ENCODE data around the gene THBS3. TPM values are rescaled to one million over a fixed set of nuclear protein-coding genes. Genes with fewer than 3 reads are reported as not detected.
"Not testable (repeated sequence)": the region's sequence is repeated elsewhere in the genome, so short reads cannot be mapped to it uniquely, and the experiment has no call there.

The THBS3 gene
- total RNA-seq, 2 donors from 2014 or later, result 4.1 to 9.4 TPM

DNA sequence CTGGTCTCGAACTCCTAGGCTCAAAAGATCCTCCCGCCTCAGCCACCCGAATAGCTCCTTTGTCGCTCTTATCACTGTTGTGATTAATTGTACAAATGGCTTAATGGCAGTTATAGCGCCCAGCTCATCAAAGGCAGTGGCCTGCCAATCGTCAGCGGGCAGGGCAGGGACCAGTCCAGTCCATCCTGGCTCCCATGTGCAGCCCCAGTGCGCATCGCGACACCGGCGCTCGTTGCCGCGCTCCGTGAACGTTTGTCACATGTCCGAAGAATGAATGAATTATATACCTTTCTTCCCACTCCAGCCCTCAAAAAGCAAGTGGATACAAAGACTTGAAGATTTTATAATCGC is 19.2 kb upstream of the THBS3 start:
- Mint-ChIP-seq H3K36me3 (no peaks in the 10 kb centered on the region), H3K9me3 (no peaks in the 10 kb centered on the region), H3K27ac (peak overlapping the region; percentile 91 to 94), H3K4me1 (ENCODE audit: low read depth in 2 of 2) (peaks cover 23 to 27% of the 10 kb centered on the region in 2 donors), H3K27me3 (no peaks in the 10 kb centered on the region), H3K4me3 (peak overlapping the region; percentile 98)
- DNase-seq (ENCODE audit: low spot score) (no peak), ATAC-seq (peak; percentile 45 to 52)

DNA sequence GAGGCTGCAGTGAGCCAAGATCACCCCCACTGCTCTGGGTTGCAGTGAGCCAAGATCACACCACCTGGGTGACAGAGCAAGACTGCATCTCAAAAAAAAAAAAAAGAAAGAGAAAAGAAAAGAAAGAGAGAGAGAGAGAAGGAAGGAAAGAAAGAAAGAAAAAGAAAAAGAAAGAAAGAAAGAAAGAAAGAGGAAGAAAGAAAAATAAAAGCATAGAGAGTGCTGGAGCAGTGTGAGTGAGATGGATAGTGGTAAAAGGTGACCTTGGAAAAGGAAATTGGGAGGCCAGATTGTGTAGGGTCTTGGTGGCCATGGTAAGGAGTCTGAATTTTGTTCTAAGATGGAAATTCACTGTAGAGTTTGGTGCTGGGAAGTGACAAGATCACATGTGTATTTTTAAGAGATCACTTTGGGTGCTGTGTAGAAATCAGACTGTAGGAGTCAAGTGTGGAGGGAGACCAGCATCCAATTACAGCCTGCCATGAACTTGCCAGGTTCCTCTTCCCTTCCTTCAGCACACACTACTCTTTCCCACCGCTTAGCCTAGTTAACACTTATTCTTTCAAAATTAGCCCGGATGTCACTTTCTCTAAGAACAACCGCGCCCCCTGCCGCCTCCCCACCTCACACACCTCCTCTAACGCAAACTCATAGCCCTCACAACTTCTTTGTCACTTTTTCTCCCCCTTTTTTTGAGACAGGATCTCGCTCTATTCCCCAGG is 18.7 kb upstream of the THBS3 start:
- ATAC-seq, result peak; percentile 56 to 61
- Mint-ChIP-seq H3K27me3 (no peaks in the 10 kb centered on the region), H3K4me1 (ENCODE audit: low read depth in 2 of 2) (peaks cover 23 to 27% of the 10 kb centered on the region in 2 donors), H3K36me3 (no peaks in the 10 kb centered on the region), H3K4me3 (peak overlapping the region; percentile 98), H3K9me3 (no peaks in the 10 kb centered on the region), H3K27ac (peak overlapping the region; percentile 91 to 94)
- DNase-seq (ENCODE audit: low spot score), result peak; percentile 75

DNA sequence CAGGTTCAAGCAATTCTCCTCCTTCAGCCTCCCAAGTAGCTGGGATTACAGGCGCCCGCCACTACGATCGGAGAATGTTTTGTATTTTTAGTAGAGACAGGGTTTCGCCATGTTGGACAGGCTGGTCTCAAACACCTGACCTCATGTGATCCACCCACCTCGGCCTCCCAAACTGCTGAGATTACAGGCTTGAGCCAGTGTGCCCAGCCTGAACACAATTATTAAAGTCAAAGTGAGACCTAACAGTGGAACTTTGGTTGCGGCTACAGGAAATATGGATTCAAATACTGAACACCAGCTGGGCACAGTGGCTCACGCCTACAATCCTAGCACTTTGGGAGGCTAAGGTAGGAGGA is 17.7 kb upstream of the THBS3 start:
- ATAC-seq; H3K9me3 Mint-ChIP-seq; H3K27me3 Mint-ChIP-seq; H3K36me3 Mint-ChIP-seq; DNase-seq (ENCODE audit: low spot score): not testable (repeated sequence)
- H3K4me1 Mint-ChIP-seq (ENCODE audit: low read depth in 2 of 2), result peaks cover 26 to 27% of the 10 kb centered on the region in 2 donors
- H3K27ac Mint-ChIP-seq, result peak overlapping the region in 1 of 2 donors; percentile 94
- H3K4me3 Mint-ChIP-seq, result peak overlapping the region; percentile 98

DNA sequence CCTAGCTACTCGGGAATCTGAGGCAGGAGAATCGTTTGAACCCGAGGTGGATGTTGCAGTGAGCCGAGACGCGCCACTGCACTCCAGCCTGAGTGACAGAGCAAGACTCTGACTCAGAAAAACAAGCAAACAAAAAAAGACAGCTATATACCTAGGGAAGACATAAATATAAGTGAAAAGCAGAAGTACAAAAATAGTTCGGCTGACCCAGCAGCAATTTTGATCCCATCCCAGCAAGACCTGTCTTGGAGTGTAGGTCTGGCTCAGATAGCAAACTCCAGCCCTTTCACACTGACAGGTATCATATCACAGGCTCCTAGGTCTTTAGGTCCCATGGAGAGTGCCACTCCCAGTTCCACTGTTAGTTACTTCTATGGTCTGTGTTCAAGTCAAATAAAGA is 15.3 kb upstream of the THBS3 start:
- no peak for DNase-seq (ENCODE audit: low spot score)
- Mint-ChIP-seq H3K4me3 (no peak overlapping the region), H3K4me1 (ENCODE audit: low read depth in 2 of 2) (peaks cover 37 to 40% of the 10 kb centered on the region in 2 donors), H3K36me3 (no peaks in the 10 kb centered on the region), H3K27me3 (no peaks in the 10 kb centered on the region), H3K9me3 (peaks cover 2% of the 10 kb centered on the region), H3K27ac (no peak overlapping the region)
- ATAC-seq, result no peak

DNA sequence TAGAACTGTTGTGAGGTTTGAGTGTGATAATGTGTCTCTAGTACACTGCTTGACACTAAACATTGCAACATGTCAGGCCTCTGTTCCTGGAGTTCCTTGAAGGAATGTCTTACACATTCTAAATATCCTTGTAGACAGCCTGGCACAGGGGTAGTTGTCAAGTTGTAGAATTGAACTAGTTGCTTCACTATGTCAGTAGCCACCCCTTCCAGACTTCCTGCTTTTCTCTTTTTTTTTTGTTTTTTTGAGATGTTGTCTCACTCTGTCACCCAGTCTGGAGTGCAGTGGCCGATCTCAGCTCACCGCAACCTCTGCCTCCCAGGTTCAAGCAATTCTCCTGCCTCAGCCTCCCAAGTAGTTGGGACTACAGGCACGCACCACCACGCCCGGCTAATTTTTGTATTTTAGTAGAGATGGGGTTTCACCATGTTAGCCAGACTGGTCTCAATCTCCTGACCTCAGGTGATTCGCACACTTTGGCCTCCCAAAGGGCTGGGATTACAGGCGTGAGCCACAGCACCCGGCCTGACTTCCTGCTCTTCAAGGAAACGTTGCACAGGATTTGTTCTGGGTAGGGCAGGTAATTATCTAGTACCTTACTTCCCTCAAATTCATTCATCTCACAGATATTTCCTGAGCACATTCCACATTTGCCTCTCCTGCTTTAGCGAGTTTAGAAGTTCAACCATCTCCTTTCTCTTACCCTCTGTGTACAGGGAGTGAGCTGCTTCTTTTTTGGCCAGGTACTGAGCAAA is 12.7 kb upstream of the THBS3 start:
- DNase-seq (ENCODE audit: low spot score); H3K9me3 Mint-ChIP-seq; H3K27me3 Mint-ChIP-seq; H3K36me3 Mint-ChIP-seq; H3K4me3 Mint-ChIP-seq; ATAC-seq: not testable (repeated sequence)
- H3K4me1 Mint-ChIP-seq (ENCODE audit: low read depth in 2 of 2), result peaks cover 19 to 22% of the 10 kb centered on the region in 2 donors
- peak overlapping the region; percentile 87 to 91 for H3K27ac Mint-ChIP-seq

DNA sequence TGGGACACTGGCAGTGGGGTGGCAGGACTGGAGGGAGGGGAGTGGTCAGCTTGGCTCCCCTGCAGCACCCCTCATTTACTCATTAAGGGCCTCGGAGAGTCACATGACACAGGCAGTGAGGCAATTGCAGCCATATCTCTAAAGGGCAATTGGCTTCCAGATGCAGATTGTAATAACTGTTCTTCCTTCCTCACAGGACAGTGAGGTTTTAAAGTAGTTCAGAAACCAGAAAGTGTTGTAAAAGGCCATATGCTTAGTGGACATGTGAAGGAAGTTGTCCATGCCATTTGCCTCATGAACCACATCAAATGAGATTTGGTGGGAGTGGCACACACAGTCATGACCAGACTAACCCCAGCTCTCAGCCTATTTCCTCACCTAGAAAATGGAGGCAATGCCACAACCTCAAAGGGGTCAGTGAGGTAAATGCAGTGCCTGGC is 11.9 kb upstream of the THBS3 start:
- H3K4me1 Mint-ChIP-seq (ENCODE audit: low read depth in 2 of 2), result peaks cover 19 to 22% of the 10 kb centered on the region in 2 donors
- H3K9me3 Mint-ChIP-seq, result peaks cover 2% of the 10 kb centered on the region
- peak overlapping the region; percentile 69 for H3K4me3 Mint-ChIP-seq
- no peaks in the 10 kb centered on the region for H3K27me3 Mint-ChIP-seq
- DNase-seq (ENCODE audit: low spot score) (no peak), ATAC-seq (peak; percentile 69 to 79)
- peak overlapping the region; percentile 87 to 91 for H3K27ac Mint-ChIP-seq
- no peaks in the 10 kb centered on the region for H3K36me3 Mint-ChIP-seq

DNA sequence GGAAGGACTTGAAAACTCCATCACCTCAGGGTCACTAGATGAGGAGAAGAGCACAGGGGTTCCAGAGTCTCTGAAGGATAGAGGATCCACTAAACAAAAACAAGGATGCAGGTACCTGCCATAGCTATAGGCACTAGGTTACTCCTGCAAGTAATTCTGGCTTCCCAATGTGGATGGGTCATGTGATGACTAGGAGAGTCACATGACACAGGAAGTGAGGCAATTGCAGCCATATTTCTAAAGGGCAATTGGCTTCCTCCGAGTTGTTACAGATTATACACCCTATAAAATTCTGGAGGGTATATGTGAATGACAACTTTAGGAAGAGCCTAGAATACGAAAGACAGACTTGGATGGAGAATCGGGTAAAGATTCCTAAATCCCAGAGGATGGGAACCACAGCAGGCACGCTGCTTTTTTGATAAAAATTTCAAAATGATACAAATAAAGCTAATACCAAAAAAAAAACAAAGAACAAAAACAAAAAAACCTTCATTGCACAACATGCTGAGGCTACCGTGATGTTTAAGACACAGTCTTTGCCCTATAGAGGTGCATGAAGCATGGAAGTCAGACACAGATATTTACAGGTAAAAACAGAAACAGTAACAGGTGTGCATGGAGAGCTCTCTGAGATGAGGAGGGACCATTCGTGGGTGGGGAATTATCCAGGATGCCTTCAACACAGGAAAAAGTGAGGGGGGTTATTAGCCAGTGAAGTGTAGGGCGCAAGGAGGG is 11.3 kb upstream of the THBS3 start:
- Mint-ChIP-seq H3K4me1 (ENCODE audit: low read depth in 2 of 2) (peaks cover 16 to 22% of the 10 kb centered on the region in 2 donors), H3K27me3 (no peaks in the 10 kb centered on the region), H3K27ac (peak overlapping the region; percentile 87 to 91), H3K36me3 (no peaks in the 10 kb centered on the region), H3K9me3 (peaks cover 2% of the 10 kb centered on the region), H3K4me3 (peak overlapping the region; percentile 69)
- DNase-seq (ENCODE audit: low spot score) (no peak), ATAC-seq (peak in 1 of 2 donors; percentile 52)

DNA sequence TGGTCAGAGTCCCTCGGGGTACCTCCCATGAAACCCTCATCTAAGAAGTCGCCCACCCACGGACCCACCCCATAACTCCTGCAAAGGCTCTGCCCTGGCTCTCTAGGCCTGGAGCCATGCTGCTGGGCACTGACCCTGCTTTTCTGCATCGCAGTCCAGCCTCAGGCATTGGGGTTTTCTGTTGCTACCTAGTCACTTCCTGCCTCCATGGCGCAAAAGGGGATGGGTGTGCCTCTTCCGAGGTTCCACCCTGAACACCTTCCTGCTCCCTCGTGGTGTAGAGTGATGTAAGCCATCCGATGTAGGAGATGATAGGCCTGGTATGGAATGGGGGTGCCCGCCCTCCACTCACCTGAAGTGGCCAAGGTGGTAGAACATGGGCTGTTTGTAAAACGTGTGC is 7.0 kb upstream of the THBS3 start:
- not testable (repeated sequence) for H3K27me3 Mint-ChIP-seq; H3K9me3 Mint-ChIP-seq; H3K36me3 Mint-ChIP-seq; DNase-seq (ENCODE audit: low spot score); ATAC-seq; H3K4me3 Mint-ChIP-seq; H3K27ac Mint-ChIP-seq
- H3K4me1 Mint-ChIP-seq (ENCODE audit: low read depth in 2 of 2), result peaks cover 16 to 20% of the 10 kb centered on the region in 2 donors

DNA sequence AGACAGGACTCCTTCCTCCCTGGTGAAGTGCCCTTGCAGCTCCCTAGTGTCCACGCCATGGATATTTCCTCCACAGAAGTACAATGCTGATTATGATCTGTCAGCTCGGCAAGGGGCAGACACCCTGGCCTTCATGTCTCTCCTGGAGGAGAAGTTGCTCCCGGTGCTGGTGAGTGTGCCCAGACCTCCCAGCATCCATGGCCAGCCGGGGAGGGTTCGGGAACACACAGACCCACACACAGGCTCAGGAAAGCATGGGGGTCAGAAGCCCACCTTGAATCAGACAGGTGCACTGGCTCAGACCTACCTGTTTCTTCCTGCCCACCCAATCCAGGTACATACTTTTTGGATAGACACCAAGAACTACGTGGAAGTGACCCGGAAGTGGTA is 4.3 kb upstream of the THBS3 start:
- not testable (repeated sequence) for H3K4me3 Mint-ChIP-seq; H3K36me3 Mint-ChIP-seq; DNase-seq (ENCODE audit: low spot score); ATAC-seq; H3K9me3 Mint-ChIP-seq; H3K27ac Mint-ChIP-seq; H3K27me3 Mint-ChIP-seq
- H3K4me1 Mint-ChIP-seq (ENCODE audit: low read depth in 2 of 2), result peaks cover 20 to 23% of the 10 kb centered on the region in 2 donors

DNA sequence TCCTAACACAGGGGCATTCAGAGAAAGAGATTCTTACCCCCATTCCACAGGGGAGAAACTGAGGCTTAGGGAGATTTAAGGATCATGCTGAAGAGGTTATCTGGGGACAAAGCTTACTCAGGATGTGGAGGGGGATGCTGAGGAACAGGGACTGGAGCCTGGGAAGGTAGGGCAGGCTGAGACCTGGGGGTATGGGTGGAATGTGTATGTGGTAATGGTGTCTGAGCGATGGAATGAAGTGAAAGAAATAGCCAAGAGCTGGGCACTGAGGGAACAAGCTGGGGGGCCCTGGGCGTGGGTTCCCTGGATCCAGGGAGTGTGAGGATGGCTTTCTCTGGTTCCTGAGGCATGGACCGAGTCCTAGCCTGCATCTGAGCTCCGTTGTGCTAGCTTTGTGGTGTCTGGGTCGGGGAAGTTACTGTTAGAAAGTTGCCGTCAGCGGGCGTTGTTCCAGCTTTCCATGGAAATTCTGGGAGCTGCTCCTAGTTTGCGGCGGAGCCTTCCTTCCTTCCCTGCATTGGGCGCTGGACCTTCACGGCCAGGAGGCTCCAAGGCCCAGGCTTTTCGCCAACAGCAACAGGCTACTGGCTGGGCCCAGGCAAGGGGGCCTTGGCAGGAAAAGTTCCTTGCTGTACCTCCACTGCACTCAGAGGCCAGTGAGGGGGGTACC is 3.8 kb upstream of the THBS3 start:
- H3K4me1 Mint-ChIP-seq (ENCODE audit: low read depth in 2 of 2), result peaks cover 23 to 27% of the 10 kb centered on the region in 2 donors
- H3K4me3 Mint-ChIP-seq; H3K27ac Mint-ChIP-seq; ATAC-seq; DNase-seq (ENCODE audit: low spot score); H3K9me3 Mint-ChIP-seq; H3K27me3 Mint-ChIP-seq; H3K36me3 Mint-ChIP-seq: not testable (repeated sequence)

DNA sequence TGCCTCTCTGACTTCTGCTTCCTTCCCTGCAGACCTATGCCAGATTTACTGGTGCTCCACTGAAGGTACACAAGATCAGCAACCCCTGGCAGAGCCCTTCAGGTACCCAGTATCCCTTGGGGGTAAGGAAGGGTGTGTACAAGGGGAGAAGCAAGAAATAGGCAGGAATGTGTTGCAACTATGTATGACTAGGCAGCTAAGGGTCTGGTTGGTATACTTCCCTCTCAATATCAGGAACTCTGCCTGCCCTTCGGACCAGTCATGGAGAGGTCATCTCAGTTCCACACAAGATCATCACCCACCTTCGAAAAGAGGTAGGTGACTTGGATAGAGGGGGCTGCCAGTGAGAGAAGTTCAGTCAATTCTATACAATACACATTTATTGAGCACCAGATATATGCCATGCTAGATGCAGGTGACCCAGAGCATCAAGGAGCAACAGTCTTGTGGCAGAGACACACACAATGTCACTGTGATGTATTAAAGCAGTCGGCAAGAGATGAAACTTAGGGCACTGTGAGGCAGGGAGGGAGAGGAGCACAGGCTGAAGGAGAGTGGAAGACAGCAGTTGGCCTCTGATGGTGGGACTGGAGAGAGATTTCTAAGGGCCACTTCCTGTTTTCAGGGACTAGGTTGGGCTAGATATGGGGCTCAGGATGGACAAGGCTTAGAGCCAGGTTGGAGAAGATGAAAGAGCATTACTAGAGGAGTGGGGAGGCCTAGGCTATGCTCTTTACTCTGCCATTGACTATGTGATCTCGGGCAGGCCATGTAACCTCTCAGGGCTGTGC is 2.8 kb upstream of the THBS3 start:
- no peak overlapping the region for H3K4me3 Mint-ChIP-seq
- ATAC-seq, result no peak
- H3K27me3 Mint-ChIP-seq, result no peaks in the 10 kb centered on the region
- peaks cover 23 to 27% of the 10 kb centered on the region in 2 donors for H3K4me1 Mint-ChIP-seq (ENCODE audit: low read depth in 2 of 2)
- no peaks in the 10 kb centered on the region for H3K9me3 Mint-ChIP-seq
- H3K36me3 Mint-ChIP-seq, result no peaks in the 10 kb centered on the region
- no peak for DNase-seq (ENCODE audit: low spot score)
- H3K27ac Mint-ChIP-seq, result peak overlapping the region in 1 of 2 donors; percentile 87

DNA sequence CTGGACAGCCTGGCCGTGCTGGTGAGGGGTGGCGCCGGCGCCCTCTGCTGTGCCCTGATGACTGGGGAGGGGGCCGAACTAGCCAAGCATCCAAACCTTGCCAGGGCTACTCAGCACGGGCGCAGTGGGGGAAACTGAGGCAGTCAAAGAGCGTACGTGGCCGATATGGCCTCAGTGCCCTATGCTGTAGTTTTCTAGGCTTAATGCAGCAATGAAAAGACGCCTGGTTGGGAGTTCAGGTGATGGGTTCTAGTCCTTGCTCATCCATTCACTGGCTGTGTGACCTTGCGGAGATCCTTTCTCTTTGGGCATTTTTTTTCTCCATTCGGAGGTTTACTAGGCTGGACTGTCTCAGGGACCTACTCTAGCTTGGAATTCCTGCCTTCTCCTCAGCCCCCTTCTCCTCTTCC is 1.6 kb upstream of the THBS3 start:
- Mint-ChIP-seq H3K4me3 (peak overlapping the region; percentile 94), H3K27ac (peak overlapping the region; percentile 68 to 87), H3K36me3 (no peaks in the 10 kb centered on the region), H3K27me3 (no peaks in the 10 kb centered on the region), H3K9me3 (no peaks in the 10 kb centered on the region), H3K4me1 (ENCODE audit: low read depth in 2 of 2) (peaks cover 23 to 27% of the 10 kb centered on the region in 2 donors)
- no peak for ATAC-seq
- DNase-seq (ENCODE audit: low spot score), result no peak

Data from natural killer cell treated with Interleukin-12 subunit alpha and Interleukin-12 subunit beta and Interleukin-15 and Interleukin-18, amount 100 ng/mL, for 72 hours (primary cell).